Measurements from ENCODE around the gene PIGT. TPM values are rescaled to one million over a fixed set of nuclear protein-coding genes. Genes with fewer than 3 reads are reported as not detected.
A peak's percentile ranks its signal among the peaks of the same experiment; 100 is the strongest.

The PIGT gene
- total RNA-seq, 1 donor from 2014 or later = 142 TPM

DNA sequence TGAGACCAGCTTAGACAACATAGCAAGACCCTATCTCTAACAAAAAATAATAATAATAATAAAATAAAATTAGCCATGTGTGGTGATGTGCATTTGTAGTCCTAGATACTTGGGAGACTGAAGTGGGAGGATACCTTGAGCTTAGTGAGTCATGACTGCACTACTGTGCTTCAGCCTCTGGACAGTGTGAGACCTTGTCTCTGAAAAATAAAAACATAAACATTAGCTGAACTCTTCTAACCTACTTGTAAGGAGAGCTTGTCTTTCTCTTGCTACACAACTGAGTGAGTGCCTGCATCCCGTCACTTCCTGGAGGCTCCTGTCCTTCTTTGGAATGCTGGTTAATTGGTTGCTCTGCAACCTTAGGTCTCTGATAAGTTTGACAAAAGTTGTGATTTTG is 13.0 kb upstream of the PIGT start:
- H3K27me3 ChIP-seq = no peaks in the 10 kb centered on the region
- no peaks in the 10 kb centered on the region for H3K36me3 ChIP-seq
- TF ChIP-seq, protein P1, sequence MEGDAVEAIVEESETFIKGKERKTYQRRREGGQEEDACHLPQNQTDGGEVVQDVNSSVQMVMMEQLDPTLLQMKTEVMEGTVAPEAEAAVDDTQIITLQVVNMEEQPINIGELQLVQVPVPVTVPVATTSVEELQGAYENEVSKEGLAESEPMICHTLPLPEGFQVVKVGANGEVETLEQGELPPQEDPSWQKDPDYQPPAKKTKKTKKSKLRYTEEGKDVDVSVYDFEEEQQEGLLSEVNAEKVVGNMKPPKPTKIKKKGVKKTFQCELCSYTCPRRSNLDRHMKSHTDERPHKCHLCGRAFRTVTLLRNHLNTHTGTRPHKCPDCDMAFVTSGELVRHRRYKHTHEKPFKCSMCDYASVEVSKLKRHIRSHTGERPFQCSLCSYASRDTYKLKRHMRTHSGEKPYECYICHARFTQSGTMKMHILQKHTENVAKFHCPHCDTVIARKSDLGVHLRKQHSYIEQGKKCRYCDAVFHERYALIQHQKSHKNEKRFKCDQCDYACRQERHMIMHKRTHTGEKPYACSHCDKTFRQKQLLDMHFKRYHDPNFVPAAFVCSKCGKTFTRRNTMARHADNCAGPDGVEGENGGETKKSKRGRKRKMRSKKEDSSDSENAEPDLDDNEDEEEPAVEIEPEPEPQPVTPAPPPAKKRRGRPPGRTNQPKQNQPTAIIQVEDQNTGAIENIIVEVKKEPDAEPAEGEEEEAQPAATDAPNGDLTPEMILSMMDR (IDR thresholded peaks at IDR 0.05) = no peak
- intact Hi-C loops (cut with DNase I) = loop anchor here (10.0 kb wide), 2 partner anchors 438 to 572 kb away; partner anchors contain the start of genes STK4, TOMM34 and ZNF335
- H3K4me3 ChIP-seq = no peak overlapping the region
- peaks cover under 1 to 2% of the 10 kb centered on the region in 2 donors for H3K4me1 ChIP-seq
- no peak for DNase-seq (ENCODE audit: low spot score in 2 of 2)
- H3K9me3 ChIP-seq = no peaks in the 10 kb centered on the region
- H3K27ac ChIP-seq = no peak overlapping the region

GRCh38 chr20:45404438-45404837 is 11.5 kb upstream of the PIGT start:
- Histone ChIP-seq H3K4me3 (no peak overlapping the region), H3K9me3 (no peaks in the 10 kb centered on the region), H3K4me1 (peaks cover 9 to 15% of the 10 kb centered on the region in 2 donors), H3K27me3 (no peaks in the 10 kb centered on the region), H3K36me3 (peaks cover 1 to 9% of the 10 kb centered on the region in 2 donors), H3K27ac (peak overlapping the region in 1 of 2 donors; percentile 99)
- intact Hi-C loops (cut with DNase I) = loop anchor here (10.0 kb wide), 2 partner anchors 440 to 570 kb away; partner anchors contain the start of genes STK4, TOMM34 and ZNF335
- TF ChIP-seq, protein P1 (IDR thresholded peaks at IDR 0.05) = no peak
- no peak for DNase-seq (ENCODE audit: low spot score in 2 of 2)

DNA sequence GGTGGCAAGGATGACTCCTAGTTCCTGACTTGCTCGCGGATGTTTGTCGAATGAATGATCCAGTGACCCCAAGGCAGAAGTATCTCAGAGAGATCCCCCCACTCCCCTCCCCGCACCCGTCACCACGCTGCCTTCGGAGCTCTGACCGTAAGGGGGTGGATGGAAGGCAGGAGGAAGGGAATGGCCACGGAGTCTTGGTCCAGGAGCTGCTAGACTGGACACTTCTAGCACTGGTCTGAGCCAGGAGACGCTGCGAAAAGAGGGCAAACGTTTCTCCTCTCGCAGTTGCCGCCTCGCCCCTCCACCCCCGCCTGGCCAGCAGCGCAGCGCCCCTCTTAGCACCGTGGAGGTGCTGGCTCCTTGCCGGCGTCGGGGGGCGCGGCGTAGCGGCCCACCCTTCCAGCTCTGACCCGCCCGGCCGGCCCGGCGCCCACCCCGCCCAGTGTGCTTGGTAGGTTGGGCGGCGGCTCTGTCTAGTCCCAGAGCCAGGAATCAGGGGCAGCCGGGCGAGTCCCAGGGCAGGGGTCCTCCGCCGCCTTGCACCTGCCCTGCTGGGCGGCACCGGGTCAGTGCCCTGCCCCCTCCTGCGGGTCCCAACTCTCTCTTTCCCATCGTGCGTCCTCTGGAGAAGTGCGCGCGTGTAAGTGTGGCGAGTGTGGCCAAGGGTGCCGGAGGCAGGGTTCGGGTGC is 10.2 kb upstream of the PIGT start:
- Histone ChIP-seq H3K36me3 (peaks cover 13 to 22% of the 10 kb centered on the region in 2 donors), H3K4me3 (peak overlapping the region; percentile 81 to 98), H3K27ac (peak overlapping the region; percentile 95 to 99), H3K27me3 (no peaks in the 10 kb centered on the region), H3K4me1 (peaks cover 9 to 20% of the 10 kb centered on the region in 2 donors), H3K9me3 (no peaks in the 10 kb centered on the region)
- intact Hi-C loops (cut with DNase I) = loop anchor here (1.0 to 10.0 kb wide), 7 partner anchors 31 to 1195 kb away; partner anchors contain the start of genes OSER1, STK4, SYS1 and TOMM34
- TF ChIP-seq, protein P1 (IDR thresholded peaks at IDR 0.05) = no peak
- peak in 1 of 2 donors; percentile 76 for DNase-seq (ENCODE audit: low spot score in 2 of 2)

- TF ChIP-seq, protein P1 (IDR thresholded peaks at IDR 0.05) = no peak
- no peaks in the 10 kb centered on the region for H3K27me3 ChIP-seq
- peak; percentile 38 to 90 for DNase-seq (ENCODE audit: low spot score in 2 of 2)
- no peaks in the 10 kb centered on the region for H3K9me3 ChIP-seq
- H3K27ac ChIP-seq = peak overlapping the region; percentile 95 to 99
- peaks cover 19 to 29% of the 10 kb centered on the region in 2 donors for H3K36me3 ChIP-seq
- peaks cover 9 to 20% of the 10 kb centered on the region in 2 donors for H3K4me1 ChIP-seq
- intact Hi-C loops (cut with DNase I) = loop anchor here (1.0 to 10.0 kb wide), 8 partner anchors 10 to 1196 kb away; partner anchors contain the start of genes OSER1, PIGT, STK4 and SYS1
- peak overlapping the region; percentile 81 to 98 for H3K4me3 ChIP-seq
Measured at GRCh38 chr20:45406260-45407066, 9.5 kb upstream of the PIGT start.

DNA sequence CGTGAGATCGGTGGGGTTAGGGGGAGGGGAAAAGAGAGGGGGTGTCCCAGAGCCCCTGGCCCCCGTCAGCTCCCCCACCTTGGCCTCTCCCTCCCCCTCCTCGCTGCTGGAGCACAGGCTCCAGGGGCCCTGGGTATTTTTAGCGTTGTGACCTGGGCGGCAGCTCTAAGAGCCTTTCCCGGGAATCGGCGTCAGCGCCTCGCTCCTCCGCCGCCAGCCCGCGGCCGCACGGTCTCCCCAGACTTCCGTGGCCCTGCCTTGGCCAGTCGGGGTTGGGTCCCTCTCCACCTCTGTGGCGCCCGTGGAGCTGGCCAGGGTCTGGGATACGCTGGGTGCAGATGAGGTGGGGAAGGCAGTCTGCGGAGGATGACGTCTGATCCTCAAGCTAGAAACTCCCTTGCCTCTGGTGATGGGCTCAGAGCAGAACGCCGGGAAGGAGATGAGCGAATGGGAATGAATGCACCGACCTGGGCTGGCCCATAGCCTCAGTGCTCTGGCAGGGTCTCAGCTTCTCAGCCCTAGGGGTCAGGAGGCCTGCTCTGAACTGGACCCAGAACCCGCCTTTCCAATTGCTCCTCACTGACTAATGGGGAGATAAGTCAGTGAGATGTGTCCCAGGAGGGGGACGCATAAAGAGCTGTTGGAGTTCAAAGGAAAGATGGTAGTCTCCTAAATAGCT is 8.7 kb upstream of the PIGT start:
- peak in 1 of 2 donors; percentile 82 for DNase-seq (ENCODE audit: low spot score in 2 of 2)
- intact Hi-C loops (cut with DNase I) = loop anchor here (1.0 to 10.0 kb wide), 7 partner anchors 9 to 1196 kb away; partner anchors contain the start of genes OSER1, PIGT, STK4 and SYS1

More for the DNA sequence above, 8.7 kb upstream of the PIGT start:
- no peaks in the 10 kb centered on the region for H3K9me3 ChIP-seq
- peaks cover 9 to 20% of the 10 kb centered on the region in 2 donors for H3K4me1 ChIP-seq
- TF ChIP-seq, protein P1 (IDR thresholded peaks at IDR 0.05) = no peak
- peak overlapping the region; percentile 81 to 98 for H3K4me3 ChIP-seq
- peaks cover 22 to 36% of the 10 kb centered on the region in 2 donors for H3K36me3 ChIP-seq
- H3K27ac ChIP-seq = peak overlapping the region; percentile 95 to 99
- no peaks in the 10 kb centered on the region for H3K27me3 ChIP-seq
